NCI-H526 treated with DMSO at 0.1 percent for 48 hours (cell line): ENCODE data around the gene CIB4.
A peak's percentile ranks its signal among the peaks of the same experiment; 100 is the strongest.

Experiments used
- DNase-seq: peaks from one replicate; lab custom pipeline; 2025; lab: John Stamatoyannopoulos, UW

CIB4 gene

GRCh38 chr2:26581991-26582842 lies 58.9 kb downstream of the CIB4 start:
- DNase-seq: no peak

DNA sequence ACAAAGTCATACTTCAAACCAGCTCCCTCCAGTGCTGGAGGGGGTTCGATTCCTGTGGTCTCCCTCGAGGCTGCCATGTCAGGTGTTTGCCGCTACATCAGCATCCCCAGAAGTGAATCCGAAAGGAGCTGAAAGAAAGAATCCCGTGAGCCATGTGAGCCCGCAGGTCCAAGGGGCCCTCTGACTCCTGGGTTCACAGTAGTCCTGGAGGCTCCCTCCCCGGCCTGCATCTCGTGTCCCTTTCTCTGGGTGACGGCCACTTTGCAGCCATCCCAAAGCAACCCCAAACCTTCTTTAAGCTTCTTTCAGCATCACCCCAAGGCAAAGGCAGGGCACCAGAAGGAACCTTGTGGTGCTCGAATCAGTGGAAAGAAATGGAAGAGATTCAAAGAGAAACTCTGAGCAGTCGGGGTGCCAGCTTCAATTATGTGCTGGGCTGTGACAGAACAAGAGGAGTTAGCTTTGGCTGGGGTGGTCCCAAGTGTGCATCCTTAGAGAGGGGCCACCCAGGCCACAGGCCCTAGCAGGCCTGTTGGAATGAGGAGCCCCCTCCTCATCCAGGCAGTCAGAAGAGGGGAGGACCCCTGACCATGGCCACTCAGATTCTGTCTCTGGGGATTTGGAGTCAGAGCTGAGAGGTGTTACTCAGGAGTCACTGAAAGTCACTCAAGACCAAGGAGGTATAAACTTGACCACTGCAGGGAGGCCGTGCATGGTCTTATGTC lies 59.7 kb downstream of the CIB4 start:
- DNase-seq: no peak

DNA sequence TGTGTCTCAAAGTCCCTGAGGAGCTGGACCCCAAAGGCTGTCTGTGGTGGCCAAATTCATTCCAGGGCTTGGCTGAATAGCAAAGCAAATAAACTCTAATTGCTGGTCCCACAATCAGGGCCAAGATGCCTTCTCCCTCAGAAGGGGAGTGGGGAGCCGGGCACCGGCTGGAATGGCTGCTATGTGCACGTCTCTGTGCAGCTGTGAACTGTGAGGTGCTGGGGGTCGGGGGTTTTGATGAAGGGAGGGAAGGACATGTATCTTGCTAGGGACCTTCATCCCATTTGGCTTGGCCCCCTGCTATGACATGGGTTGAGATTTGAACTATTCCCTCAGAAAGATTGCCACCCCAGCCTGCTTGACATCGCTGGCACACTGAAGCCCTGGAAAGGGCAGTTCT lies 60.4 kb downstream of the CIB4 start:
- DNase-seq: no peak

GRCh38 chr2:26580151-26580550 lies 61.0 kb downstream of the CIB4 start:
- no peak for DNase-seq

DNA sequence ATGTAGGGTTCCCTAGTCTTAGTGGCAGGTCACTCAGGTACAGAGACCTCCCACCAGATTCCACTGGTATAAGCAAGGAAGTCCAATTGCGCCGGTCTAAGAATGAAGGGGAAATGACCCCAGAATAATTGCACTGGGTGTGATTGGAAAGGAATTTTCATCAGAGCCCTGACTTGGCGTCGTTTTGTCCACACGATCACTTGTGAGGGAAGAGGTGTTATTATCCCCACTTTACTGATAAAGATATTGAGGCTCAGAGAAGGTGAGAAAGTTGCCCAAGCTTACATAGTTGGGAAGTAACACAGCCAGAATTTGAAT lies 61.5 kb downstream of the CIB4 start:
- DNase-seq: no peak

DNA sequence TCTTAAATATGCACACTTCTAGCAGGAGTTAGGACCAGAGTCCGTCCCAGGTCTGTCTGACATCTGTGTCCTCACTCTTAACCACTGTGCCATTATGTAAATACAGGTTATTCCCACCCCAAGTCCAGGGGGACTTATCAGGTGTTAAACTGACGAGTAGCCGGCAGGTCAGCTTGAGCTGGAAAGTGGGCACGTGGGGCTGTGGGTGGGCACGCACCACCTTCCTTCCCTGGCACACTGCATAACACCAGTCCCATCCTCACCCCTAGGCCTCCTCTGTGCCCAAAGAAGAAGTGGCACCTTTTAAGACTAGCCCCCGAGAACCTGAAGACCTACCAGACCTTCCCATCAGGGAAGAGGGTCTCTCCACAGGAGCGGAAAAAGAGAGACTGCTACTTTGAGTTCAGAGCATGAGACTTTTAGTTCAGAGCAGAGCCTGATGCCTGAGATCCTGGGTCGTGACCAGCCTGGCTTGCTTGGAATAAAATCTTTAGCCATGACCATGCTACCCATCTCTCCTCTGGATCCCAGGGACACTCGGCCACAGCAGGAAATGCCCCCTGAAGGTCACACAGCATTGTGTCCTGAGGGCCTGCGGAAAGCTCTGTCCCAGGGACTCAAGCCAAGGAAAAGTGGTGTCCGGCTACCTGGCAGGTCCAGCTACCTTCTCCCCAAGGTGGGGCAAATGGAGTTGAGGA lies 62.0 kb downstream of the CIB4 start:
- DNase-seq: no peak

DNA sequence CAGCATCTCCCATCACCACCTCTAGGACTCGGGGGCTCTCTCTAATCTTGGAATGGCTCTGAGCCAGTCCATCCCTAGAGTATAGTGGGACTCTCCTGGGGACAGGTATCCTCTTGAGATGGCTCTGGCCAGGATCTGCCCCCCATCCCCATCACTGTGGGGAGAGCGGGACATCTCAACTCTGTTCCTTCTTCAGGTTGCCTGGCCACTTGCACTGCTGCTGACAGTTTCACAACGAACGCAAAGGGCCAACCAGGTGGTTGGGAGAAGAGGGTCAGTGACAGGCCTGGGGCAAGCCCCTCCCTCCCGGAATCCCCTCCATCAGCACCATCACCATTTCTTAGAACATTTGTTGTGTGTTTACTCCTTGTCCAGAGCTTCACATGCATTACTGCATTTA lies 62.6 kb downstream of the CIB4 start:
- no peak for DNase-seq

GRCh38 chr2:26578113-26578458 lies 63.1 kb downstream of the CIB4 start:
- DNase-seq: no peak

DNA sequence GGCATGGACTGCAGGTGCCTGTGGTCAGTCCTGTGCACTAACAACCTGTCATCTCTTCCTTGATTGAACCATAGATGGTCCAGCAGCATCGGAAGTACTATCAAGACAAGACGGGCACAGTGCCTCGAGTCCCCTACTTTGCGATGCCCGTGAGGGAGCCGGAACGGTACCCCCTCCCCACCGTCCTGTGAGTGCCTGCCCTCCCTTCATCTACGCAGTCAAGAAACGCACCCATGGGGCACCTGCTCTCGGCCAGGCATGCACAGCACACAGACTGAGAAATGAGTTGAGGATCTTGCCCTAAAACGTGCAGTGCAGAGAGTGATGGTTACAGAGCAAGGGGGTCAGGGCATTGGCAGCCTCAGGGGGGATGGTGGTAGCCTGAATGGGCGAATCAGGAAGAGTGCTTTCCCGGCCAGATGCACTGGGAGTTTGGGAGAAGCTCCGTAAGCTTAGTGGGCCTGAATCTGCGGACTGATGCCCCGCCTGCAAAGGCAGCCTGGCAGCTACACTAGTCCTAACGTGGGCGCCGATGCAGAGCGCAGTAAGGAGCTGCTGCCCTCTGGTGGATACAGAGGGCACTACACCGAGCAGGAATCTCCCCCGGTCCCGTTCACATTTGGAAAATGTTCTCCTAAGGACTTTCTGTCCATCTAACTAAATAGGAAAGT lies 63.6 kb downstream of the CIB4 start:
- peak; percentile 15 for DNase-seq

- DNase-seq: no peak
These were observed 64.4 kb downstream of the CIB4 start for GRCh38 chr2:26576565-26577441.

DNA sequence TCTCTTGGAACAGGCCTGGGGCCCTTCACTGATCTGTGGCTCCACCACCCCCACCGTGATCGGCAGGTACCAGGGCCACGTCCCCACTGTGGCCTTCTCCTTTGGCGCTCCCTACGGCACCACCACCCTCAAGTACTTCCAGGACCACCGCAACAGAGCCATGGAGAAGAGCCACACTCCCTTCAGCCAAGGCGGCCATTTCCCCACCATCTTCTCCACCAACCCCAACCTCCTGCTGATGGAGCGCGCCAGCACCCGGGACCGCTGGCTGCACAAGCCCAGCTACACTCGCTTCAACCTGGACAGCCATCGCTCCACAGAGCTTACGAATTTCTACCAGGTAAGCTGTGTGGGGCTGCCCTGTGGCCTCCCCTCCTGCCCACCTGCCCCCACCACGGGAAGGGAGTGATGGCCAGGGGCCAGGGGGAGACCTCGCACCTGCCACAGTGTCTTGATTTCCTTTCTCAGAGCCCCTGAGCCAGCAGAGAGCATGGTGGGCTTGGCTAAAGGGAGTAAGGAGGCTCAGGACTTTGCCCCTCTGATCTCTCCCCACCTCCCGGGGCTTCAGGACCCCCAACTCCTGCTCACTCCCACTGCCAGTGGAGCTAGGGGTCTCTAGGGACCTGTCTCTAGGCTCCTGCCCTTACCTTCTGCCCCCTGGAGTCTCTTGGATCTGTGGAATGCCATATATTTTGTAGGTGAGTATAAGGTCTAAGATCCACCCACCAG lies 65.2 kb downstream of the CIB4 start:
- DNase-seq: no peak

DNA sequence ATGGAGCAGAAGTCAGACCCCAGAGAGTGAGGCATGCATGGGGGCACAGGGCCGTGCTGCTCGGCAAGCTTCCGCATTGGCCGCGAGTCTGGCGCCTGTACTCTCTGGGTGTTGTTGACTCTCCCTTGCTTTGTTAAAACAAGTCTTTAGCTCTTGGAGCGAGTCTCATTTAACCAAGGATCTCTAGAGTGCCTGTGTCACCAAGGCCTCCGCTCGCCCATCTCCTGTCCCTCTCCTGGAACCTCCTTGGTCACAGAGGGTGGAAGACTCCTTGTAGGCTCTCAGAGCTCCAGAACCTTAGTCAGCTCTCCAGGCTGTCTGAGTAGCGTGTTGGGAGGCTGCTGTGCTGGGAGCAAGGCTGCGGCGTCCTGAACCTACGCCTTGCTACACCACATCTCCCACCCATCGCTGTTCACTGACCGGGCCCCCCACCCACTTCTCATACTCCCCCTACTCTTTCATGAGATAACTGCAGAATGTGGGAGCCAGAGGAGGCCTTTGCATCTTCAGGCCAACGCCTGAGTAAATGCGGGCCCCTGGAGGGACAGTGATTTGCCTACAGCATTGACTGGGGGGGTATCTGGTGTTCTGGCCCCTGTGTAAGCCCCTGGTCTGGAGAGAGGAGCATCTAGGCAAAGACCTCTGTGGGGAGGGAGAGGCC lies 66.1 kb downstream of the CIB4 start:
- no peak for DNase-seq

DNA sequence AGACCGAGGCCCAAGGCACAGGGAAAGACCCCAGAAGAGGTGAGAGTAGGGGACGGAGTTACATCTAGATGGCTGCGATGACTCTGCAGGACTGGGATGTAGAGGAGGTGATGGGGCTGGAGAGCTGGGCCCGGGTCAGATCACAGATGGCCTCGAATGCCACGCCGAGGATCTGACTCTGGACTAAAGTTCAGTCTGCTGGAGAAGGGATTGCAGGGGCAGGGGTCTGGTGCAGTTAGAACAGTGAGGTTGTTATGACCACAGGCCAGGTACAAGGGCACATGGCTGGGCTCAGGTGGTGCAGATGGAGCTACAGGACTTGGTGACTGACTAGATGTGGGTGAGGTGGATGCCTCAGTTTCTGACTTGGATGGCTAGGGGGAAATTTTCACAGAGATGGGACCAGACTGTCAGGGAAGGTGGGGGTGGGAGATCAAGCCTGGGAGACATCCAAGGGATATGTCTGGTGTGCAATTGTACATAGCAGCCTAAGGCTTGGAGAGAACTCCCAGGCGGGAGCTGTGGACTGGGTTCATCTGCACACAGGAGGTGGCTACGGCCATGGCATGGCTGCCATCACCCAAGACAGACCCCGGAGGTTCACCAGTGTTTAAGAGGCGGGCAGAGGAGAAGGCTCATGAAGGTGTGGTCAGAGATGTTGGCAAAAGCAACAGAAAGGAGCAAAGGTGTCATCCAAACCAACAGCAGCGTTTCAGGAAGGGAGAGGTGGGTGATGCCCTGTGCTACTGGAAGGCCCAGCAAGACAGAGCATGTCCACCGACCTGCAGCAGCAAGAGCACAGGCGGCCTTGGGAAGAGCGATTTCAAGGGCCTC lies 66.9 kb downstream of the CIB4 start:
- DNase-seq: no peak

DNA sequence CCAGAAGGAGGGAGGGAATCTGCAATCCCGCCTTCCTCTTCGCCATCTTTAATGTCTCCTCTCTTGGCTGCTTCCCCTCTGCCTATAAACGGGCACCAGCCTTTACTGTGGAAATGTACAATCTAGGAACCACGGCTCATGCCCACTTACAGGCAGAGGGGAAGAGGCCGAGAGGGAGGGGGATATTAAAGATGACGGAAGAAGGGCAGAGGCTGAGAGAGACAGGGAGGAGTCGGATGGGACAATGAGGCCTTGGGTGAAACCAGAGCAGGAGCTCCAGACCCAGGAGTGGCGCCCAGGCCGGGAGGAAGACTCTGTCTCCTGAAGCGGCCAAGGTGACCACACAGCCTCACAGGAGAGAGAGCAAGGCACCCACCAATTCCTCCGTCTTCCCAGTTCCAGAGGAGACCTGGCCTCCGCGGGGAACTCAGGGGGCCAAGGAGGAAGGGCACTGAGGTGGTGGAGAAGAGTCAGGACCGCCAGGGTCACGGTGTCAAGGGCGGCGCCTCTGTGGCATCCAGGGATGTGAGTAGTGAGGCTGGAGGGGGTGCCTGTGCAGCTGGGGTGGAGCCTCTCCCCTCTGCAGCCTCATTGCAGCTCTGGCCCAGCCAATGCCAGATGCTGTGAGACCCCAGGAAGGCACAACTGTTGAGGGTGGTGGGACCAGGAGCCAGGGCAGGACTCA lies 67.8 kb downstream of the CIB4 start:
- no peak for DNase-seq

- no peak for DNase-seq
These were observed 68.6 kb downstream of the CIB4 start for GRCh38 chr2:26572591-26572990.

DNA sequence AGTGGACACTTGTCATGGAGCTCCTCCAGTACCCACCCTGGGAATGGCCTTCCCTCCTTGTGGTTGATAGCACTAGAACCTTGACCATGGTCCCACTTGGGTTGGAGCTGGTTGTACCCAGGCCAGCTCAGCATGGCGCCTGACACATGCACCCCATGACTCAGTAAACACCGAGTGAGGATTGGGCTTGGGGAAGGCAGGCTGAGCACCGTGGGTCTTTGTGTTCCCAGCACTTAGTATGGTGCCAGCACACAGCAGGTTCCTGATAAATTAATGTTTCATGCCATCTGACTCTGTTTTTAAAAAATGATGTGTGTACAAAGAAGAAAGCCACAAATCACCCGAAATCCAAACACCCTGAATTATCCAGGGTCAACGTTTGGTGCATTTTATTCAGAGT lies 69.8 kb downstream of the CIB4 start:
- DNase-seq: no peak

GRCh38 chr2:26570083-26570430 lies 71.1 kb downstream of the CIB4 start:
- DNase-seq: no peak

DNA sequence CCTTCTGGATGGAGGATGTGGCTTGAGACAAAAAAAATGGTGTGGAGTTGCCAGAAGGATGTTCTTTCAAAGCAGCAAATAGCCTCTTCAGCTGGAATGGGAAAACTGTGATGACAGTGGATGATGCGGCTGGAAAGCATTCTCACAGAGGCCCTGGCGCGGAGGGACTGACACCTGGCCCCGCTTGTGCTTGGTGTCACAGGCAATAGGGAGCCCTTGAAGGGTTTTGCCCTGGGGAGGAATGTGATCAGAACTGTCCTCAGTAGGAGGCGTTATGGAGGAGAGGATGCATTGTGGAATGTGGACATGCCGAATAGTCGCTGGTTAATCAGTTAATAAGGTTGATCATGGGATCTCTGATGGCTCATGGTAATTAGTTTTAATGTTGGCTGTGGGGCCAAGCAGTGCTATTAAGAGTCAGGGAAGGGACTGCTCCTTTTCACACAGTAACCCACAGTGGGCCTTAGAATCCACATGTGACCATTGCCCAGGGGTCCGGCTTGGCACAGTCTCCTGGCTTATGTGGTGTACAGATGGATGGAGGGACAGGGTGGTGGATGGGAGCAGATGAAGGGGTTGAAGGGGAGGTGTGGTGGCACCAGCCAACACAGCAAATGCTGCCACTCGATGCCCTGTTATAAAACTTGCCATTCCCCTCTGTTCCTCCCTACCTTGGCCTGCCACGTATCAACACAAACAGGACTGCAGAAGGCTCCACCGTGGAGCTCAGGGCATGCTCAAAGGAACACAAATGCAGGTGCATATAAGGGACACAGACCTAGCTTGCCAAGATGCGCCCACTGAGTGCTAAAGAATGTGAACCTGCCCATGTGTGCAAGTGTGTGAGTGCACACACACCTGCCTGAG lies 71.7 kb downstream of the CIB4 start:
- DNase-seq: no peak
